Calu3 (cell line): Measurements from ENCODE around the gene NALCN. TPM values are rescaled to one million over a fixed set of nuclear protein-coding genes. Genes with fewer than 3 reads are reported as not detected.

Experiments used
- BruUV-seq: library from RNA; stranded (reverse); fragments of 400-500 nt; replicated peaks from 2 replicates; lab custom pipeline; 2021; lab: Mats Ljungman, UMichigan
- CTCF ChIA-PET: fragments of 300-600 bp; sonication (Branson Sonifier 250); formaldehyde crosslinking; loops from one replicate; lab custom pipeline; 2022; ENCODE audit warnings: antibody characterized with exemption; lab: Charles Lee
- DNase-seq: peaks from one replicate; pipeline ENCODE4 v3.0.0; 2022
- H3K27ac Mint-ChIP-seq: one replicate; pipeline ENCODE4 v1.8.0; 2022; ENCODE audit warnings: mixed read lengths; ENCODE audit not compliant: unreplicated experiment
- H3K27me3 Mint-ChIP-seq: one replicate; pipeline ENCODE4 v1.8.0; 2022; ENCODE audit warnings: mixed read lengths; ENCODE audit not compliant: unreplicated experiment
- H3K36me3 Mint-ChIP-seq: one replicate; pipeline ENCODE4 v1.8.0; 2022; ENCODE audit warnings: mild to moderate bottlenecking, moderate library complexity, mixed read lengths; ENCODE audit not compliant: insufficient read depth, unreplicated experiment
- H3K4me1 Mint-ChIP-seq: one replicate; pipeline ENCODE4 v1.8.0; 2022; ENCODE audit warnings: mild to moderate bottlenecking, low read depth, mixed read lengths; ENCODE audit not compliant: unreplicated experiment
- H3K4me3 Mint-ChIP-seq: one replicate; pipeline ENCODE4 v1.8.0; 2022; ENCODE audit warnings: mild to moderate bottlenecking, low read depth, moderate library complexity, mixed read lengths; ENCODE audit not compliant: unreplicated experiment
- H3K9me3 Mint-ChIP-seq: one replicate; pipeline ENCODE4 v1.8.0; 2022; ENCODE audit warnings: low read depth, mixed read lengths; ENCODE audit not compliant: unreplicated experiment
- intact Hi-C: fragments of 100-400 bp; cut with micrococcal nuclease; formaldehyde crosslinking; loops from one replicate; pipeline ENCODE4 v1.10.0; 2022; ENCODE audit not compliant: unreplicated experiment
- total RNA-seq: library from RNA; stranded (reverse); gene quantifications from 2 replicates; pipeline ENCODE4 v1.2.3, GENCODE V29; 2022
- TF ChIP-seq, protein P1 (sequence below): fragments of 200-600 bp; IDR thresholded peaks from one replicate; pipeline ENCODE4 v1.8.0; 2022; ENCODE audit warnings: antibody characterized with exemption; ENCODE audit not compliant: unreplicated experiment

Gene NALCN
- total RNA-seq, 1 experiment from 2014 or later = 2.8 TPM

DNA sequence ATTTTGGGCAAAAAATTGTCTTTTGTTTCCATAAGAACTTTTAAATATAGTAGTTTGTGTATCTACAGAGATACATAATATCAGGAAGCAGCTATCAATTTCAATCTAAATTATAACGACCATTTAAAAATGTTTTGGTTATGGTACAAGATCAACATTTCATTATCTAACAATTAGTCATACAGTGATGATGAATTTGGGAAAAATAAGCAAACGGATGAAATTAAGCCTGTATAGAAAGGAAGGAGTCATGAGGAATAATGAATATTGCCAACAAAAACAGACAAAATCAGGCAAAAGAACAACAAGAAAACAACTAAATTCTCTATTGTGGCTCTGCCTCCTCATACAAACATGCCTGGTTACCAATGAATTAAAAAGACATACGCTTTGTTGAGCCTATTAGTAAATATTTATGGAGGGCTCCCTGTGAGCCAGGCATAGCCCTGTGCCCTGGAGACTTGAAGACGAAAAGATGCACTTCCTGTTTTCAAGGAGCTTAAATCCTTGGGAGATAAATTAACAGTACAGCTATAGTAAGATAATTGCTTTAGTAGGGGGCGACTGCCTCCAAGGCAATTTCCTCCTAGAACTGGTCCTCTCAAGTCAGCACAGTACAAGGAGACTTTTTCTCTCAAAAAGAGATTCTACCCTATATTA is 73.0 kb downstream of the NALCN start:
- Mint-ChIP-seq H3K4me1 (no peaks in the 10 kb centered on the region), H3K9me3 (no peaks in the 10 kb centered on the region), H3K4me3 (no peak overlapping the region), H3K27ac (no peak overlapping the region), H3K36me3 (no peaks in the 10 kb centered on the region), H3K27me3 (no peaks in the 10 kb centered on the region)
- intact Hi-C loops = no loop called here
- TF ChIP-seq, protein P1, sequence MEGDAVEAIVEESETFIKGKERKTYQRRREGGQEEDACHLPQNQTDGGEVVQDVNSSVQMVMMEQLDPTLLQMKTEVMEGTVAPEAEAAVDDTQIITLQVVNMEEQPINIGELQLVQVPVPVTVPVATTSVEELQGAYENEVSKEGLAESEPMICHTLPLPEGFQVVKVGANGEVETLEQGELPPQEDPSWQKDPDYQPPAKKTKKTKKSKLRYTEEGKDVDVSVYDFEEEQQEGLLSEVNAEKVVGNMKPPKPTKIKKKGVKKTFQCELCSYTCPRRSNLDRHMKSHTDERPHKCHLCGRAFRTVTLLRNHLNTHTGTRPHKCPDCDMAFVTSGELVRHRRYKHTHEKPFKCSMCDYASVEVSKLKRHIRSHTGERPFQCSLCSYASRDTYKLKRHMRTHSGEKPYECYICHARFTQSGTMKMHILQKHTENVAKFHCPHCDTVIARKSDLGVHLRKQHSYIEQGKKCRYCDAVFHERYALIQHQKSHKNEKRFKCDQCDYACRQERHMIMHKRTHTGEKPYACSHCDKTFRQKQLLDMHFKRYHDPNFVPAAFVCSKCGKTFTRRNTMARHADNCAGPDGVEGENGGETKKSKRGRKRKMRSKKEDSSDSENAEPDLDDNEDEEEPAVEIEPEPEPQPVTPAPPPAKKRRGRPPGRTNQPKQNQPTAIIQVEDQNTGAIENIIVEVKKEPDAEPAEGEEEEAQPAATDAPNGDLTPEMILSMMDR = no peak
- BruUV-seq = no TSS peak
- DNase-seq = no peak
- CTCF ChIA-PET = no interaction called here

DNA sequence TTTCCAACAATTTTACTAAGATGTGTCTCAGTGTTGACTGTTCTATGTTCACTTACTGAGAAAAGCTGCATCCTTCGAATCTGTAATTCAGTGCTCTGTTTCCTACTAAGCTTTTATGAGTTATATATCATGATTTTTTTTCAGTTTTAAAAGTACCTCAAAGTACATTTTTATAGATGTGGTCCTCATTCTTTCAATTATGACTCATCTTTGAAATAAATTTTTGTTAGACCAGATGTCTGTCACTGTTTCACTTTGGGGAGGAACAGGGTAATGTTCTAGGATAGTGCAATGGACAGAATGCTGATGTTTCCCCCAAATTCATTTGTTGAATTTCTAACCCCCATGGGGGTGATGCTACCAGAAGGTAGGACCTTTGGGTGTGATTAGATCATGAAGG is 74.8 kb downstream of the NALCN start:
- no peak overlapping the region for H3K4me3 Mint-ChIP-seq
- BruUV-seq = no TSS peak
- no peaks in the 10 kb centered on the region for H3K36me3 Mint-ChIP-seq
- DNase-seq = no peak
- intact Hi-C loops = no loop called here
- H3K4me1 Mint-ChIP-seq = no peaks in the 10 kb centered on the region
- no peak overlapping the region for H3K27ac Mint-ChIP-seq
- TF ChIP-seq, protein P1 = no peak
- CTCF ChIA-PET = no interaction called here
- H3K9me3 Mint-ChIP-seq = no peaks in the 10 kb centered on the region
- no peaks in the 10 kb centered on the region for H3K27me3 Mint-ChIP-seq

DNA sequence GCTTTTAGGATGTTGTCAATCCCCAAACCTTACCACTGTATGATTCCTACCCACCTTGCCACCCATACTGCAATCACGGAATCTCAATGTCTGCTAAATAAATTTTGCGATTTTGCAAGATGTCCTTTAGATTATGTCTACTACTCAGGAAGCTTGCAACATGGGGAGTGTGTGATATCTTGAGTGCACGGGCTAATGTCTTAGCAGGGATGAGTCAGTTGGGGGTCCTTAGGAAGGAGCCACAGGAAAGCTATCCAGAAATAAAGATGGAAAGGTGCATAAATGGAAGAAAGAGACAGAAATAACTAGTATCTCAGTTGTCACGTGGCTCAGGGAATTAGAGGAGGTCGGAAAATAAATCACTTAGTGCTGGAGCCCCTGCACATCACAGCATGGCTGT is 77.1 kb downstream of the NALCN start:
- no peaks in the 10 kb centered on the region for H3K4me1 Mint-ChIP-seq
- TF ChIP-seq, protein P1 = no peak
- intact Hi-C loops = no loop called here
- no peaks in the 10 kb centered on the region for H3K27me3 Mint-ChIP-seq
- no peaks in the 10 kb centered on the region for H3K36me3 Mint-ChIP-seq
- CTCF ChIA-PET = no interaction called here
- DNase-seq = no peak
- H3K9me3 Mint-ChIP-seq = no peaks in the 10 kb centered on the region
- no peak overlapping the region for H3K27ac Mint-ChIP-seq
- no peak overlapping the region for H3K4me3 Mint-ChIP-seq
- no TSS peak for BruUV-seq

DNA sequence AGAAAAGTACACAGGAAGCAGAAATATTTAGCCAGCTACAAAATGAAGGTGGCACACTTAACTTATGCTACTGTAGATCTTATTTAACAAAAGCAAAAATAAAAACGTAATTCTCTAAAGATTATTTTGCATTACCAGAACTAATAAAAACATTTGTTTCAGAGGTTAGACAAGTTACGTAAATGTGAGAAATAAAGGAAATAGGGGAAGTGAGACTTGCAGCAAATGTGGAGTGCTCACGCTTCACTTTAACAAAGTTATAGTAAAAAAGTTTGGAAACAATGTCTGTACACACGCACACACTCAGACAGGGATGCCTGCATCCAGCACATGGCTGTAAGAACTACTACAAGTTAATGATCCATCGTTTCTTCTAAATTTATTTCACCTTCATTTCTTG is 83.7 kb downstream of the NALCN start:
- intact Hi-C loops = no loop called here
- H3K9me3 Mint-ChIP-seq = no peaks in the 10 kb centered on the region
- BruUV-seq = no TSS peak
- H3K36me3 Mint-ChIP-seq = no peaks in the 10 kb centered on the region
- H3K4me1 Mint-ChIP-seq = no peaks in the 10 kb centered on the region
- H3K27ac Mint-ChIP-seq = no peak overlapping the region
- CTCF ChIA-PET = no interaction called here
- no peaks in the 10 kb centered on the region for H3K27me3 Mint-ChIP-seq
- H3K4me3 Mint-ChIP-seq = no peak overlapping the region
- TF ChIP-seq, protein P1 = no peak
- DNase-seq = no peak
